AG08396 (cell line): Measurements from ENCODE around the gene DSG3.

Experiments used
- DNase-seq: peaks from one replicate; pipeline ENCODE4 v3.0.0; 2012; ENCODE audit warnings: low spot score, mixed read lengths

The DSG3 gene

GRCh38 chr18:31516437-31516836, 68.9 kb downstream of the DSG3 start:
- no peak for DNase-seq

- DNase-seq: no peak
Measured at GRCh38 chr18:31526374-31526773, 78.8 kb downstream of the DSG3 start.
